ENCODE measurements around the gene PRG3. TPM values are rescaled to one million over a fixed set of nuclear protein-coding genes. Genes with fewer than 3 reads are reported as not detected.

The PRG3 gene
- total and polyA plus RNA-seq, 9 of the 15 experiments (the other 6 are each of a cell fraction or from before 2014, with no cell fraction given) = 0.18 to 0.55 (median 0.38) TPM; not detected in 6

GRCh38 chr11:57426929-57427726, 46.2 kb upstream of the PRG3 start, which contains the start of gene SLC43A3 (continued):
- TF ChIP-seq ZNF311 (CRISPR knock-in tag; IDR thresholded peaks at IDR 0.05) (no peak), ELK3 (CRISPR knock-in tag; IDR thresholded peaks at IDR 0.05) (no peak), SMARCA4 (IDR thresholded peaks at IDR 0.05) (peak; percentile 62), PHF20 (IDR thresholded peaks at IDR 0.05; ENCODE audit: partially characterized antibody) (peak; percentile 65), ZFP30 (CRISPR knock-in tag; IDR thresholded peaks at IDR 0.05; ENCODE audit: borderline replicate concordance) (no peak), TCF15 (CRISPR knock-in tag; IDR thresholded peaks at IDR 0.05) (no peak), MLX (CRISPR knock-in tag; conservative IDR thresholded peaks at IDR 0.05) (no peak), ARID2 (IDR thresholded peaks at IDR 0.05) (no peak), KHSRP (IDR thresholded peaks at IDR 0.05) (no peak), POLR2AphosphoS5 (IDR thresholded peaks at IDR 0.05; ENCODE audit: control insufficient read depth, insufficient read depth, low read depth, low read length) (peak; percentile 76), SLC30A9 (CRISPR knock-in tag; IDR thresholded peaks at IDR 0.05) (no peak), SMAD2 (IDR thresholded peaks at IDR 0.05; ENCODE audit: low read depth, low read length) (no peak), ARNT (IDR thresholded peaks at IDR 0.05) (0 out of 4 replicates have a peak, but pooled peaks of 1 of the 2 experiments have one; percentile 59), AFF4 (CRISPR knock-in tag; IDR thresholded peaks at IDR 0.05) (no peak), HMGXB4 (CRISPR knock-in tag; IDR thresholded peaks at IDR 0.05) (no peak), HNRNPUL1 (IDR thresholded peaks at IDR 0.05; ENCODE audit: low read length) (no peak), XRCC3 (IDR thresholded peaks at IDR 0.05) (no peak), ZNF133 (CRISPR knock-in tag; IDR thresholded peaks at IDR 0.05) (no peak), ZFP1 (CRISPR knock-in tag; IDR thresholded peaks at IDR 0.05) (no peak)

Data from K562 (cell line).